ENCODE measurements around the gene GMEB1. TPM values are rescaled to one million over a fixed set of nuclear protein-coding genes. Genes with fewer than 3 reads are reported as not detected.

GMEB1 gene
- total and polyA plus RNA-seq, 2 donors (not counting 3 experiments of a cell fraction or from before 2014, with no cell fraction given) = 8.1 to 16.0 TPM

GRCh38 chr1:28668956-28669723 lies 556 bp downstream of the GMEB1 start:
- peak overlapping the region; percentile 36 for H2AFZ ChIP-seq (ENCODE audit: low read depth, low read length)
- peak overlapping the region; percentile 90 for H3K27ac ChIP-seq (ENCODE audit: insufficient read depth, low read depth, low read length)
- H3K79me2 ChIP-seq (ENCODE audit: control insufficient read depth, insufficient read depth, low read length) = peaks cover 29% of the 10 kb centered on the region
- FAIRE-seq (peak; percentile 68), DNase-seq (ENCODE audit: low read depth, low spot score) (peak; percentile 56)
- ChIA-PET POLR2A (interaction anchor here (0.5 to 3.0 kb wide), 5 partner anchors 18 to 162 kb away, joined by 3 to 35 read pairs (median 7); partner anchors contain the start of genes RNU11, TAF12 and YTHDF2), CTCF (interaction anchor here (0.7 to 1.7 kb wide), 9 partner anchors 9 to 213 kb away, joined by 3 to 7 read pairs (median 4); partner anchors contain the start of genes RNU11, TAF12 and YTHDF2)
- H3K9me1 ChIP-seq (replicated peaks; ENCODE audit: control insufficient read depth, extremely low read depth, insufficient read depth, low read length) = no peaks in the 10 kb centered on the region
- peak overlapping the region; percentile 94 for H3K4me2 ChIP-seq (ENCODE audit: insufficient read depth, low read length)
- dilution Hi-C loops (cut with MboI; ENCODE audit: extremely low pct_ligation_motif_present, low sequenced_read_pairs) = no loop called here
- BruUV-seq (replicated peaks) = TSS peak; percentile 84
- peak overlapping the region; percentile 94 for H3K9ac ChIP-seq (replicated peaks; ENCODE audit: extremely low read depth, insufficient read depth, low read length)
- no peaks in the 10 kb centered on the region for H4K20me1 ChIP-seq (replicated peaks; ENCODE audit: control insufficient read depth, extremely low read depth, insufficient read depth, low read length)
- H3K4me1 ChIP-seq (ENCODE audit: control insufficient read depth, extremely low read depth, insufficient read depth, low read length) = peaks cover 12% of the 10 kb centered on the region
- no peaks in the 10 kb centered on the region for H3K27me3 ChIP-seq (ENCODE audit: control insufficient read depth in 2 of 2, insufficient read depth in 2 of 2, low read length in 2 of 2)
- intact Hi-C loops (cut with micrococcal nuclease) = loop anchor here (1.0 kb wide), 2 partner anchors 21 to 67 kb away; partner anchors contain the start of genes RNU11 and YTHDF2
- TF ChIP-seq POLR2AphosphoS5 (IDR thresholded peaks at IDR 0.05; ENCODE audit: insufficient read depth, low read depth, low read length) (no peak), POLR2A (IDR thresholded peaks at IDR 0.05; ENCODE audit: low read depth, low read length) (no peak), CTCF (IDR thresholded peaks at IDR 0.05; ENCODE audit: extremely low read depth in 1 of 2, insufficient read depth in 1 of 2, low read depth in 1 of 2, low read length in 2 of 2) (no peak), GATA2 (IDR thresholded peaks at IDR 0.05; ENCODE audit: insufficient read depth, insufficient read length, low read depth, low read length) (no peak), FOS (IDR thresholded peaks at IDR 0.05; ENCODE audit: borderline replicate concordance, insufficient read depth, low read length) (no peak), MYC (IDR thresholded peaks at IDR 0.05; ENCODE audit: low read depth, low read length) (no peak), EZH2 (IDR thresholded peaks at IDR 0.05; ENCODE audit: borderline replicate concordance, low read depth, low read length, severe bottlenecking) (no peak), JUN (IDR thresholded peaks at IDR 0.05; ENCODE audit: borderline replicate concordance, insufficient read depth, insufficient read length, low read depth) (no peak)
- TF ChIP-seq, protein P1, sequence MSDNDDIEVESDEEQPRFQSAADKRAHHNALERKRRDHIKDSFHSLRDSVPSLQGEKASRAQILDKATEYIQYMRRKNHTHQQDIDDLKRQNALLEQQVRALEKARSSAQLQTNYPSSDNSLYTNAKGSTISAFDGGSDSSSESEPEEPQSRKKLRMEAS (IDR thresholded peaks at IDR 0.05; ENCODE audit: insufficient read depth, insufficient read length) = no peak
- no peaks in the 10 kb centered on the region for H3K36me3 ChIP-seq (ENCODE audit: control insufficient read depth in 2 of 2, extremely low read depth in 1 of 2, insufficient read depth in 2 of 2, low read length in 2 of 2)
- H3K9me3 ChIP-seq (replicated peaks; ENCODE audit: control insufficient read depth, insufficient read depth, low read length) = no peaks in the 10 kb centered on the region
- H3K4me3 ChIP-seq (replicated peaks in 1 of 3; ENCODE audit: insufficient read depth in 1 of 3, low read depth in 1 of 3, low read length in 3 of 3) = peak overlapping the region; percentile 74 to 94 (median 89)
